Endothelial cell of hepatic sinusoid (primary cell): Measurements from ENCODE around the gene KIAA1549.

Experiments
- in situ Hi-C: cut with HindIII; loops from 2 replicates; pipeline ENCODE4 v1.10.0; 2017; ENCODE audit warnings: low sequenced_read_pairs

Gene KIAA1549

DNA sequence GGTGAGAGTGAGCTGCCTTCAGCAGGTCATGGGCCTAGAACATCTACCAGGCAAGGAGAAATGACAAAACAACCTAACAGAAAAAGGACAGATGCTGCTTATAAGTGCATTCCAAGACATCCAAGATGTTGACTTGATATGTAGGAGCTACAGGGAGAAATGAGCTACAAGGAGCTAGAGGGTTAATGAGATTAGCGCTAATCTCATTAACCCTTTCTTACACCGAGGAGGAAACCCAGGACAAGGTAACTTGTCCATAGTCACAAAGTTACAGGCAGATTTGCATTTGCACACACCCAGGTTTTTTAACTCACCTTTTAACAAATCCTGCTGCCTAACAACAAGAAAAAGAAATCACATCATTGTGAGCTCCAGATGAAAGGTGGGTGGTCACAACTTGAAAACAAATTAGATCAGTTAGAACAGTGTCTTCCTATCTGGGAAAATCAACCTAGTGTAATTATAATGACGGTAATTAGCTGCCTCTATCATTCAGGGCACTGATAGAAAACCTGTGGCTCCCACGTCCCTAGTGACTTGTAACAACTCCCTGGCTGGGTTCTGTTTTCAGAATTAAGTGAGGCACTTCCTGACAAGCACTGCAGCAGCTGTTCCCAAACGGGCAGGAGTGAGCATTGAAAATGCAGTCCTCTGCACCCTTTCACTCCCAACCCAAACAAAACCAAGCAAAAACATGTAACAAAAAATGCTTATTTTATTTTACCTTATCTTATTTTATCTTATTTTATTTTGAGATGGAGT is 5.7 kb downstream of the KIAA1549 start:
- in situ Hi-C loops = no loop called here

DNA sequence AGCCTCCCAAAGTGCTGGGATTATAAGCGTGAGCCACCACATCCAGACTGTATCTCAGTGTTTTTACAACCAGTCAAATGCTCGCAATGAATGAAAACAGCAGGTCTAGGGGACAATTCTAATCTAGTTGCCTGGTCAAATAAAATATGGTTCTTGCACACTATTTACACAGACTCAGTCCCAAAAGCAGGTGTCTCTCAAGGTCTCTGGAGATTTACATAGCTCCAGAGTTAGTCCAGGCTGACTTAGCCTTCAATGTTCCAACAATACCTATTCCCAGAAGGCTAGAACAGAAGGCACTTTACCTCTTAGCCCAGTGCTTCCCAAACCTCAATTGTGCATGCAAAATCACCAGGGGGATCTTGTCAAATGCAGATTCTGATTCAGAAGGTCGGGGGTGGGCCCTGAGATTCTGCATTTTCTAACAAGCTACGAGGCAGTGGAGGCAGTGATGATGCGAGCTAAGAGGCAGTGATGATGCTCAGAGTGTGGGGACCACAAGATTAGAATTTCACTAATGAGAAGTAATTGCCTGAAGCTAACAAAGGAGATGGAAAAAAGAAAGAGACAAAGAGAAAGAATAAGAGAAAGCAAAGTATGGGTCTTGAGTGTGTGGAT is 6.4 kb downstream of the KIAA1549 start:
- in situ Hi-C loops = no loop called here

DNA sequence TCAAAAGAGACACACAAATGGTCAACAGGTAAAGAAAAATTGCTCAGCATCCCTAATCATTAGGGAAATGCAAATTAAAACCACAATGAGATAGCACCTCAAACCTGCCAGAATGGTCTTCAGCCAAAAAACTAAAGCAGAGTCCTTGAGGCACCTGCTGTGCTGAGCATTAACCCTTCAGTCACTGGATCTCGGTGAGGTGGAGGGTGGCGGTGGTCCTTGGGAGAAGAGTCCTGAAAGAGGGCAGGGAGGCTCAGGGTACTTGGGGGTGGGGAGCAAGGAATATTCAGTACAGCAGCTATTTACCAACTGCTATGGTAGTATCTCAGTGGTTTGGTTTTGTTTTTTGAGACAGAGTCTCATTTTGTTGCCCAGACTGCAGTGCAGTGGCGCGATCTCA is 7.1 kb downstream of the KIAA1549 start:
- in situ Hi-C loops = no loop called here

DNA sequence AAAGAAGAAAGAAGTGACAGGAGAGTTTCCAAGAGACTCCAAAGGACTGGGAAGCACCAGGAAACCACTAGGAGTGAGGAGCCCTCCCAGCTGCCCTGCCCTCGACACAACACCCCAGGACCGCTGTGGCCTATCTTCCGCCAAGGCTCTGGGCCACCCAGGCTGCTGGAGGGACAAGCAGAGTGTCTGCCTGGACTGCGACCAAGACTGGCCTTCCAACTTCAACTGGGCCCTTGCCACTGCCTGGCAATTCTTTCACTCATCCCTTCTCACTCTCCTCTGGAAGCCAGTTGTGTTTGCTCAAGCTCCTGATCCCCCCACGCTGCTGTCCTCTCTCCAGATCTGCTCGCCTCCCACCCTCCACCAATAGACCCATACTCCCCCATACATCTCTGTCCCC is 10.2 kb downstream of the KIAA1549 start:
- in situ Hi-C loops = no loop called here

DNA sequence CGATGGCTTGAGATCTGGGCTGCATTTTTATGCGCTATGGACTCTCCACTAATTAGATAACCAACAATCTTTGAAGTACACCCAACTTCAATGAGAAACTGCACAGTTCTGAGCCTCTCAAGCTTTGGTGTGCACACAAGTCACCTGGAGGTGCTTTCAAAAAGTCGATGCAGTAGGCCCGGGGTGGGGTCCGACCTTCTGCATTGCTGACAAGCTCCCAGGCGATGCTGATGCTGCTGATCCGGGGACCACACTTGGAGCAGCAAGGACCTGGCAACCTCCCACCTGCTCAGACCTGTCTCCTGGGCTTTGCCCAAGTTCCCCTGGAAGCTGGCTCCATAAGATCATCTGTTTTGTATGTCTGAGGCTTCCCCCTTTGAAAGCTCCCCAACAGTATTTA is 10.7 kb downstream of the KIAA1549 start:
- in situ Hi-C loops = no loop called here

DNA sequence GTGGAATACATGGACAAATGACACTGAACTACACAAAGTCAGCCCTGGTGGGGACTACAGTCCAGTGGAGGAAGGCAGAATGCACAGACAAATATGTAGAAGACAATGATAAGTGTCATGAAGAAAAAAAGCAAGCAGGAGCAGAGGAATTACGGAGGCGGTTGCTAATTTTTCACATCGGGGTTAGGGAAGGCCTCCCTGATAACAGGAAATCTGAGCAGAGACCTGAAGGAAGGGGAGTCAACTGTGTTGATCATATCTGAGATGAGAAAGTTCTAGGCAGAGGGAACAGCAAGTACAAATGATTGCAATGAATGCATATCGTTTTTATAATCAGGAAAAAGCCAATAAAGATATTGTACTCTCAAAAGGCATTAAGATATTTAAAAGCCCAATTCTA is 14.0 kb downstream of the KIAA1549 start:
- in situ Hi-C loops = no loop called here

DNA sequence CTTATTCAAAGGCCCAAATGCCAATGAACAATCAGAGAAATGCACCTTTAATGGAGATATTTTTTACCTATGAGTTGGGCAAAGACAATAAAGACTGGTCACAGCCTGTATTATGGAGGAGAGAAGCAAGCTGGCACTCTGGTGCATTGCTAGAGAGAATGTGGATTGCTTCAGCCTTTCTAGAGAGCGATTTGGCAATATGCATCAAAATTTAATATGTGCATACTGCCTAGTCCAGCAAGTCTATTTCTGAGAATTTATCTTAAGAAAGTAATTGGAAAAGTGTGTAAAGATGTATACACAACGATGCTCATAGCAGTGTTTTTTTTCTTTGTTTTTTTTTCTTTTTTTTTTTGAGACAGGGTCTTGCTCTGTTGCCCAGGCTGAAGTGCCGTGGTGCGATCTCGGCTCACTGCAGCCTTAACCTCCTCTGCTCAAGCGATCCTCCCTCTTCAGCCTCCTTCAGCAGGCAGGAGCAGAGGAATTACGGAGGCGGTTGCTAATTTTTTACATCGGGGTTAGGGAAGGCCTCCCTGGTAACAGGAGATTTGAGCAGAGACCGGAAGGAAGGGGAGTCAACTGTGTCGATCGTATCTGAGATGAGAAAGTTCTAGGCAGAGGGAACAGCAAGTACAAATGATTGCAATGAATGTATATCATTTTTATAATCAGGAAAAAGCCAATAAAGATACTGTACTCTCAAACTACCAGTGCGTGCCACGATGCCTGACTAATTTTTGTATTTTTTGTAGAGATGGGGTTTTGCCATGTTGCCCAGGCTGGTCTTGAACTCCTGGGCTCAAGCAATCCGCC is 16.4 kb downstream of the KIAA1549 start:
- in situ Hi-C loops = no loop called here

DNA sequence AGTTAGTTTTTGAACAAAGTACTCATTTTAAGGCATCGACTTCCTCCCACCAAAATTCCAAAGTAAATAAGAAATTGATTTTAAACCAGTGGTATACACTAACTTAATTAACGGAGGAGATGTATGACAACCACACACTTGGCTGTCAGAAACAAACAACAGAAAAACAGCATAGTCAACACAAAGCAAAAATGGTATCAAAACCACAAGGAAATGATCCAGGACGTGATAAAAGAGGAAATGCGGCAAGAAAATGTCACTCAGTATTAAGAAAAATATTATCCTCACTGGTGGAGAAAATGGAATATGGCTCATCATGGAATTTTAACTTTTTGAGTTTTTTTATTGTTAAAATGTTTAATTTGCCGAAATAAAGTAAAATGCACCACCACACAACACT is 17.5 kb downstream of the KIAA1549 start:
- in situ Hi-C loops = no loop called here

DNA sequence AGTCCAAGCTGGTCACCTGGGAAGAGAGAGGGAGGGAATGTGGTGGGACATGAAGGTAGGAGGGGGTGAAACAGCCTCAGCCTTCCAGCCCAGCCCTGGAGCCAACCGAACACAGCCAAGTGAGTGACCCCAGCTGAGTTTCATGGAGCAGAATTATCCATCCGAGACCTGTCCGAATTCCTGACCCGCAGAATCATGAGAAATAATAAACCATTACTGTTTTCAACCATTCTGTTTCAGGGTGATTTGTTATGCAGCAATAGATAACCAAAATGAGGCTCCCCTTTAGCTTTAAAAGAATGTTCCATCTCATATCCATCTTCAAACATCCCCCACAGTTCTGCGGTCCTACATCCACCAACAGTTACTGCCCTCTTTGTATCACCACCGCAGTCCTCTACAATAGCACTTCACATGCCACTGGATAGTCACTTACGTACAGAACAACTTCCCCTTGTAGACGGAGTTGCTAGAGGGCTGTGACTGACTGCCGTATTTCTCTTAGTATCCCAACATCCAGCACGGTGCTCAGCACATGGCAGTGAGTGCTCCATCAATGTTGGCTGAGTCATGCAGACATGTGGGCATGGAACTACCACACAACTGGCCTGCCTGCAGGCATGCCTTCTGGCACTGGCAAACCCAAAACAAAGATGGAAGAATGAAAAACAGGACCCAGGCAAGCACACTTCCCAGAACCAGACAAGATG is 18.5 kb downstream of the KIAA1549 start:
- in situ Hi-C loops = no loop called here

DNA sequence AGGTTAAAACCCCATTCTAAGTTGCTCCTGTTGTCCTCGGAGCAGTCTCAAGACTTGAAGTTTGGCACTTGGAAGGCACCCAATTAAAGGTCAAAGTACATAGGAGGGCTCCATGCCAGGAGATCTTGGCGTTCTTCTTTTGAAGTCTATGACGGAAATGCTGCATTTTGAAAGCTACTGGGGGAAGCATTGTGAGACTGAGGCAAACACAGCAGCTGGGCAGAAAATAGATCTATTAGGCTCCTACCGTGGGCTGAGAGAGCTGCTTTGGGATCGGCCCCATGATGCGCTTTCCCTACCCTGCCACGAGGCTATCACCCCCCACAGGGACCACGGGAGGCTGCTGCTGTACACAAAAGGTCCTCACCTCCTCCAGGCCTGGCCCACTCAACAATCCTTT is 20.0 kb downstream of the KIAA1549 start:
- in situ Hi-C loops = no loop called here

DNA sequence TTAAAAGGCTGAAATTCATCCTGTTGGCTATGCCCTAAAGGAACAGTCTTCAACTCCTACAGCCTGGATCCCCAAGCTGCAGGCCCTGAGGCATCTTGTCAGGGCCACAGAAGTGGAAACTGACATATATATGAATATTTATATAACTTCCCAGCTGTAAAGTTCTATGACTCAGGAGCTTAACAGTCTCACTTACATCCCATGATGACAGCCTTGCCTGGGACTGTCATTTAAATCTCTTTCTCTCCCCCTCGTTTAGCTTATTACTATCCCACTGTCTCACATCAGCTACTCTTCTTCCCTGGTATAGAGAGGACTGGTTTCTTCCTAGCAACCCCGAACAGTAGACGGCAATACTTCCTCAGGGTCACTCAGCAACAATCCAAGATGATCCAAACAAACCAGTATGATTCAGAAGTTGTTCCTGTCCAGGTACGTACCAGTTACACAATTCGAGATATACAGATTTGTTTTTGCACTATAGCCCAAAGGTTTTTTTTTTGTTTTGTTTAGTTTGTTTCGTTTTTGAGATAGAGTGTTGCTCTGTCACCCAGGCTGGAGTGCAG is 22.7 kb downstream of the KIAA1549 start:
- in situ Hi-C loops = no loop called here

DNA sequence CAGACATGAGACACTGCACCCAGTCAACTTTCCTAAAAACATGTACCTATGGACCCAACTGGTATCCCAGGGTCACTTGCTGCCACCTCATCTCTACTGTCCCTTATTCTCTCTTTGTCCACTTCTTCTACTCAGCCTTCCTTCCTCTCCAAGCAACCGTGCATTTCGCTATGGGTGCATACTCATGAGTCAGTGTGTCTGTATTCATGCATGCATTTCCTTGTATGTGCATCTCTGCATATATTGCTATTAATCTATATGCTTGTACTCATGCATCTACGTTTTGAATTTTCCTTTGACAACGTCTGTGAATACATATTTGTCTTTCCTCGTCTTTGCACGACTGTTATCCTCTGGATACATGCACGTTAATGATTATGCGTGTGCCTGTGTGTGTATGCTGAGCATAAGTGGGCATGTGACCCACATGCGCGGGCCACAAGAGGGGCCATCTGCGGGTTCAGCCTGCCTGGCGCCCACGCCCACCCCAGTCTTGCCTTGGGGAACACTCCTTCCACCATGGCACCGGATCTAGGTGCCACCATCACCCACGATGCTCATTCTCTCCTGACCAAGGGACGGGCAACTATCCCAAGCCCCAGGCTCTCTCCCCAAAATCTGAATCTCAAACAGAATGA is 23.3 kb downstream of the KIAA1549 start:
- in situ Hi-C loops = no loop called here

DNA sequence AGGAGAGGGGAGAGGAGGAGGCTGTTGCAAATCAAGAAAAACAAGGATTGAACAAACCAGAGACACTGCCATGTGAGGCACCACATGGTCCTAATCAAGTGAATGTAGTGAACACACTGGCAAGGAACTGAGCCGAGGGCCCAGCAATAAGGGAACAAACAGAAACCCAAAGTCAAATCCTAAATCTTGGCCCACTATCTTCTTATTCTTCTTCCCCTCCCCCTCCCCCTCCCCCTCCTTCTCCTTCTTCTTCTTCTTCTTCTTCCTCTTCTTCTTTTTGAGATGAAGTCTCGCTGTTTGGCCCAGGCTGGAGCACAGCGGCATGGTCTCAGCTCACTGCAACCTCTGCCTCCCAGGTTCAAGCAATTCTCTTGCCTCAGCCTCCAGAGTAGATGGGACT is 24.0 kb downstream of the KIAA1549 start:
- in situ Hi-C loops = no loop called here

DNA sequence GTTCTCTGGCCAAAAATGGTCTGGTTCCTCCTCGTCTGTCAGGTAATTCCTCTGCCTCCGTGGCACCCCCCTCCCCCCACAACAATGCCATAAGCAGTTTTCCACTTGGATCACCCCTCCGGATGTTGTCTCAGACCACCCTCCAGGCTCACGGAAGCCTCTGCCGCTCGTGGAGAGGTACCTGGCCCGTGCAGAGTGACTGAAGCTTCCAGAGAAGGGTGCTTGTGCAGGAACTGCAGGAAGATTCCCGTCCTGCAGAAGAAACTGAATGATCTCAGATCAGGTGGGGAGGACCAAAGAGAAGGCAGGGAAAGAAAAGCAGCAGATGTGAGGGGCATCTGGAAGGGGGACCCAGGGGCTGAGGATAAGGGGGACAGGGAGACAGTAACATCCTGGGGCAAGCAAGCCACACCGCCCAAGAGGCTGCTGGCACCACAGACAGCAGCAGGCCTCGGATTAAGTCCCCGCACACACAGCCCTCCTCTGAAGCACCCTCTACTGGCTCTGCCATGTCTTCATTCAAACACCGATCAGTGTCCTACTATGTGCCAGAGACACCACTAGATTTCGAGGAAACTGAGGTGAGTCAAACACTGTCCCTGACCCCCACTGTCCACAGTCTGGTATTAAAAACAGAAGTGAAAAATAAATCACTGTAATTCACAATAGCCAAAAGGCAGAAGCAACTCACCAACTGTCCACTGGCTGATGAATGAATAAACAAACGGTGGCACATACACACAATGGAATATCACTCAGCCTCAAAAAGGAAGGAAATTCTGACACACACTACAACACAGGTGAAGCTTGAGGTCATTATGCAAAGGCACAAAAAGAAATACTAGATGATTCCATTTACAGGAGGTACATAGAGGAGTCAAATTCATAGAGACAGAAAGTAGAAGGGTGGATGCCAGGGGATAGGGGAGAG is 26.4 kb downstream of the KIAA1549 start:
- in situ Hi-C loops = loop anchor here (5.0 kb wide), 1 partner anchor 72 kb away; no protein-coding TSS in a partner anchor

DNA sequence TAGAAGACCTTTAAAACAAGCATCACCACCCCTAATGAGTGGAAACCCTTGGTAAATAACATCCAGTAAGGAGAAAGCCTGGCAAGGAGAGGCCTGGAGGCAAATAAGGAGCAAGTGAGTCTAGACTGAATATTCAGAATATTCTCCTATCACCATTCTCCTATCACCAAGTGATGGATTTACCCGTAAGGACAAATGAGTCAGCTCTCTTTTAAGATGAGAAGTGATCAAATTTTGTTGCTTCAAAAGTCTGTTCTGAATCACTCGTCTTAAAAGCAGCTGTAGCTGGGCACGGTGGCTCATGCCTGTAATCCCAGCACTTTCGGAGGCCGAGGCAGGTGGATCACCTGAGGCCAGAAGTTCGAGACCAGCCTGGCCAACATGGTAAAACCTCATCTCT is 28.4 kb downstream of the KIAA1549 start:
- in situ Hi-C loops = loop anchor here (5.0 kb wide), 1 partner anchor 75 kb away; no protein-coding TSS in a partner anchor

DNA sequence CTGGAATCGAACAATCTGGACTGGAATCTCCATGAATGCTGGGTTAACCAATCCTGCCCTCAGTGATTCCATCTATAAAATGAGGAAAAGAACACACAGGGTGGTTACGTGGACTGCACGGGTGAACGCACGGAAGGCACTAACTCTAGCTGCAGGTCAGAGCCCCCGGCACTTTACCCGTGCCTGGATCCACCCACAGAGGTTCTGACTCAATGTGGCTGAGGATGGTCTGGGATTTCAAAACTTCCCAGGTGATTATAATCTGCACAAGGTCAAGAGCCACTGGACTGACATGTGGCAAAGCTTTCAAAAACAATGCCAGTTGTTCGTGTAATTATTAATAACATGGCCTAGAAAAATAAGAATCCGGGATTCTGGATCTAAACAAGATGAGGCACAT is 29.2 kb downstream of the KIAA1549 start:
- in situ Hi-C loops = loop anchor here (5.0 kb wide), 1 partner anchor 75 kb away; no protein-coding TSS in a partner anchor

DNA sequence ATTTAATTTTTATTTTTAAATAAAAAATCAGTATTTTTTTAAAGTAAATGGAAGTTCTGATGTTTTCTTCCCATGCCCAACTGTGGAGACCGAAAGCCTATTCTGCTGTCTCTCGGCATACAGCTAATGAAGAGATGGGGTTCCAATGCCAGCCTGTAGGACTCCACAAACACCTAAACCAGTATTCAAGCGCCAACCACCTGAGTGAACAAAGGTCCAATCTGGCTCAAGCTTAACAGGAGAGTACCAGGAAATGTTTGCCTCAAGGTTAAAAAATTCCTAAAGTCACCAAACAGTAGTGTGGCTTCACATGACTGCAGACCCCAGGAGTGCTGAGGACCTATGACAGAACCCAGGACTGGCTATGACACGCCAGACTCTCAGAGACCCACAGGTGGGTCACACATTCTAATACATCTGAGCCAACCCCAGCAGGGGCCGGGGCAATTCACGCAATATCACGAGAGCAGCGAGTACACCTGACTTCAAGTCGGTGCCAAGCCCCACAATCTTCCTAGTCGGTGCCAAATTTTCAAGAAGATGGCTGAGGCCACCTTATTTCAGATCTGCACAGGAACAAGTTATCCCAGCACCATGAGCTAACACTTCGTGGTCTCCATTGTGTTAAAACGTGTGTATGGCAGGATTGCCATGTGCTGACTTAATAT is 31.6 kb downstream of the KIAA1549 start:
- in situ Hi-C loops = loop anchor here (5.0 kb wide), 2 partner anchors 42 to 78 kb away; no protein-coding TSS in a partner anchor

DNA sequence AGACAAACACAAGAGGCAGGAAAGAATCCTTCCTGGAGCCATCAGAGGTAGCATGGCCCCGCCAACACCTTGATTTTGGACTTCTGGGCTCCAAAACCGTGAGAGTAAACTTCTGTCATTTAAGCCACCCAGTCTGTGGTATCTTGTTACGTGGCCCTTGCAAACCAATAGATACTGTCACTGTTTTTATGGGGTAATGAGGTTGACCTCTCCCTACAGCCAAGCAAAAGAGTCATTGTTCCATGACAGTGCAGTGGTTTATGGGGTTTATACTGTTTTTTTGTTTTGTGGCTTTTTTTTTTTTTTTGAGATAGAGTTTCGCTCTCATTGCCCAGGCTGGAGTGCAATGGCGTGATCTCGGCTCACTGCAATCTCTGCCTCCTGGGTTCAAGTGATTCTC is 32.8 kb downstream of the KIAA1549 start:
- in situ Hi-C loops = loop anchor here (5.0 kb wide), 1 partner anchor 41 kb away; no protein-coding TSS in a partner anchor
